Measurements from ENCODE around the gene CCL1. TPM values are rescaled to one million over a fixed set of nuclear protein-coding genes. Genes with fewer than 3 reads are reported as not detected.
A peak's percentile ranks its signal among the peaks of the same experiment; 100 is the strongest.
"Not testable (repeated sequence)": the region's sequence is repeated elsewhere in the genome, so short reads cannot be mapped to it uniquely, and the experiment has no call there.

Gene CCL1
- total RNA-seq, 1 experiment from 2014 or later: not detected

DNA sequence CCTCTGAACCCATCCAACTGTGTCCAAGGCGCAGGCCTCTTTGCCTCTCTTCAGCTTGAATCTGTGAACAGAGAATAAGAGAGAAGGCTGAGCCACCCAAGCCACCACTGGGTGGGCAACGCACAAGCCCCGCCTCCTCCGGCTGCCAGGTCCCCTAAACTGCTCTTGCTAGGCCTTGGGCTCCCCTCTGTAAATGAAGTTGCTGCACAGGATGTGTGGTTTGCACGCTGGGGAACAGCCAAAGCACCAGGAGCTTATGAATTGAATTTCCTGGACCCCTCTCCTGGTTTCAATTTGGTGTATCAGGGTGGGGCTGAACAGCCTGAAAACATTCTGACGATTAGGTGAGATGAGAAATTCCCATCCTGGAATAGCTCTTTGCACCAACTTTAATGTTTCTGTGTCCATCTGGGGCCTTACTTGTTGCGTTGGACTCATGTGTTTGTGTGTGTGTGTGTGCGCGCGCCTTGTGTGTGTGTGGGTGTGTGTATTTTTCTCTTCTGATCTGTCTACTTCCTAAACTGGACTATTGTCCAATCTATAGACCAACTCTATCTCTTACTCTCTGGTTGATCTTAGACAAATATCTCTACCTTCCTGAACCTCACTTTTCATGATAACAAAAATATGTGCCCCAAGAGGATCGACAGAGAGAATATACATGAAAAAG, 2.3 kb downstream of the CCL1 start:
- DNase-seq (ENCODE audit: low read depth): no peak

DNA sequence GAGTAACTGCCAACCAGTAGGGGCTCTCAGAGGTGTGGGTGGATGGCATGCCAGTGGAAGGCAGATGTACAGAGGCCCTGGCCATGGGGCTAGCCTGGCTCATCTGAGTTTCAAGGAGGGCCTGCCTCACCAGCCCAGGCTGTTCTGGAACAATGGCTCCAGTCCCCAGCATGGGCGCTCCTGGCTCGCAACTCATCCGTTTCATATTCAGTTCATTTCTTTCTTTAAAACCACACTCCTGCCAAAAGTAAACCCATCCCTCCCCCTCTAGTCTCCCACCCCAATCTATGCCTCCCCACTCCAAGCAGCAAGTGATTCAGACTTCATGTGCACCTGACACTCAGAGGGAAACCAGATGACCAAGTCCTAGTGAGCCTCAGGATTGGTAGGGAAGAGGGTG, 4.4 kb downstream of the CCL1 start:
- no peak for DNase-seq (ENCODE audit: low read depth)

DNA sequence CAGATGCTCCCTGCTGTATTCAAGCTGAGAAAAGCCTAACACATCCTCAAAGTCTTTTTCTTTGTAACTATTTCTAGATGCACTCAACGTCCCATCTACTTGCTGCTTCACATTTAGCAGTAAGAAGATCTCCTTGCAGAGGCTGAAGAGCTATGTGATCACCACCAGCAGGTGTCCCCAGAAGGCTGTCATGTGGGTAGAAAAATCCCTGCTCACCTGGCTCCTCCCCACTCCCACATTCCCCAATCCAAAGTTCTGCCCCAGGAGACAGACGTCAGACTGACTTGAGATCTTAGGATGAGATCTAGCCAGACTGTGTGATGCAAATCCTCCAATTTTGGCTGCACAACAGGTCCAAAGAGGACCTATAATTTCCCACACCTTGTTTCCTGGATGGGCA, 5.6 kb downstream of the CCL1 start:
- DNase-seq (ENCODE audit: low read depth): peak; percentile 3

DNA sequence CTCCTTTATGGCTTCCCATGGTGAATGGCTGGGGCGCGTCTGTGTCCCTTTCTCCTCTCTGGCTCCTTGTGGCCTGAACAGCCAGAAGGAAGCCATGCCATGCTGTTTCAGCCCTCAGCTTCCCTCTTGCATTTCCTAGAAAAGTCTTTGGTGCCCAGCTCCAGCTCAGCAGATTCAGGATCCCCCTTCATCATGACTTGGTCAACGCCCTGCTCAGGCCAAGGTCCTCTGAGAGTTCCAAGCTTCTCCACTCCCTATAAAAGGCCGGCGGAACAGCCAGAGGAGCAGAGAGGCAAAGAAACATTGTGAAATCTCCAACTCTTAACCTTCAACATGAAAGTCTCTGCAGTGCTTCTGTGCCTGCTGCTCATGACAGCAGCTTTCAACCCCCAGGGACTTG, 6.8 kb downstream of the CCL1 start, which contains the start of gene CCL13:
Gene CCL13 (plus strand): TSS at position 287 of the 400 bp plus-strand sequence. CDS start 47 bp downstream, at position 334.
- no peak for DNase-seq (ENCODE audit: low read depth)

GRCh38 chr17:34354637-34355036, 8.4 kb downstream of the CCL1 start:
- no peak for DNase-seq (ENCODE audit: low read depth)

GRCh38 chr17:34352191-34352590, 10.8 kb downstream of the CCL1 start:
- DNase-seq (ENCODE audit: low read depth): no peak

DNA sequence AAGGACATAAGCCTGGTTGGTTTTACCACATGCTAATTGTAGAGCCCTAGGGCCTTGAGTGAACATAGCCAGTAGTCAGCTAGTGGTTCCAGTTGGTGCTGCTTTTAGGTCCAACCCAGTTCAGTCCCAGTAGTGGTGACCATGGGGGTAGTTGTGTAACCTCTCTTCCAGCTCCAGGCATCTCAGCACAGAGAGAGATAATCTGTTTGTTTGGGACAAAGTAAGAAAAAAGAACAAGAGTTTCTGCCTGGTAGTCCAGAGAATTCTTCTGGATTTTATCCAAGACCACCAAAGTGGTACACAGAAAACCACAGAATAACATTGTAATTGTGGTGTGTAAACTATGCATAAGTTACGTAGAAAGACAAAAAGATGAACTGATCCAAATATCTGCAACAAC, 11.9 kb downstream of the CCL1 start:
- no peak for DNase-seq (ENCODE audit: low read depth)

- no peak for DNase-seq (ENCODE audit: low read depth)
Measured at GRCh38 chr17:34349751-34350150, 13.3 kb downstream of the CCL1 start.

DNA sequence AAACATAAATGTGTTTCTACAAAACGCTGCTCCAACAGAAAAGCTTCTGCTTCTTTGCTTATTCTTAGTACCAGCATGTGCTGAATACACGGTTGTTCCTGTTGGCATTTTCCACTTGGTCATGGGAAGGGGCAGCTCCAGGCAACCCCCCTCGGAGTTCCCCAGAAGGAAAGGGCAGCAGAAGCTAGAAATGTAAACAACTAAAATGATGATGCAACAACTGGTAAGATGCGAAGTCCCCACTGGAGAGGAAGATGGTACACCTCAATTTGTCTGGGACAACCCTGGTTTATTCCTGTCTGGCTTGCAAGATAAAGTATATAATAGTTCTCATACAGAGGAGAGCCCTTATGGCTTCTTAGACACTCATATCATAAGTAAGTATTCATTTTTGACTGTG, 16.0 kb downstream of the CCL1 start:
- no peak for DNase-seq (ENCODE audit: low read depth)

GRCh38 chr17:34341916-34342315, 21.1 kb downstream of the CCL1 start:
- no peak for DNase-seq (ENCODE audit: low read depth)

DNA sequence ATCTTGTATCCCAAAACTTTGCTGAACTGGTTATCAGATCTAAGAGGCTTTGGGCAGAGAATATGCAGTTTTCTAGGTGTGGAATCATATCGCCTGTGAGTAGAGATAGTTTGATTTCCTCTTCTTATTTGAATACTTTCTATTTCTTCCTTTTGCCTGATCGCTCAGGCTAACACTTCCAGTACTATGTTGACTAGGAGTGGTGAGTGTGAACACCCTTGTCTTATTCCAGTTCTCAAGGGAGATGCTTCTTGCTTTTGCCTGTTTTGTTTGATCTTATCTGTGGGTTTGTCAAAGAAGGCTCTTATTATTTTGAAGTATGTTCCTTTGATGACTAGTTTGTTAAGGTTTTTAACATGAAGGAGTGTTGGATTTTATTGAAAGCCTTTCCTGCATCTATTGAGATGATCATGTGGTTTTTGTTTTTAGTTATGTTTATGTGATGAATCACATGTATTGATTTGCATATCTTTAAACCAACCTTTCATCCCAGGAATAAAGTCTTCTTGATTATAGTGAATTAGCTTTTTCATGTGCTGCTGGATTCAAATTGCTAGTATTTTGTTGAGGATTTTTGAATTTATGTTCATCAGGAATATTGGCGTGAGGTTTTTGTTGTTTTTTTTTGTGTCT, 23.8 kb downstream of the CCL1 start:
- no peak for DNase-seq (ENCODE audit: low read depth)

GRCh38 chr17:34337701-34338100, 25.3 kb downstream of the CCL1 start:
- DNase-seq (ENCODE audit: low read depth): no peak

DNA sequence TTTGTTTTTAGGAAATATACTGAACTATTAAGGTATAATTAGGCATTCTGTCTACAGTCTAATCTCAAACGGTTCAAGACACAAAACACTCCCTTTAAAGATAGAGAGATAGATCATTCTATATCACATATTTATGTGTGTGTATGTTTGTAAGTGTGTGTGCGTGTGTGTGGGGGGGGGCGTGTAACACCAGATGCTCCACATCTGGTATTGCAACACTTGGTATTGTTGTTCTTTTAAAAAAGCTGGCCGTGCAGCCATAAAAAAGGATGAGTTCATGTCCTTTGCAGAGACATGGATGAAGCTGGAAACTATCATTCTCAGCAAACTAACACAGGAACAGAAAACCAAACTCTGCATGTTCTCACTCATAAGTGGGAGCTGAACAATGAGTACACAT, 35.5 kb downstream of the CCL1 start:
- DNase-seq (ENCODE audit: low read depth): not testable (repeated sequence)

GRCh38 chr17:34321964-34322363, 41.1 kb downstream of the CCL1 start:
- DNase-seq (ENCODE audit: low read depth): no peak

DNA sequence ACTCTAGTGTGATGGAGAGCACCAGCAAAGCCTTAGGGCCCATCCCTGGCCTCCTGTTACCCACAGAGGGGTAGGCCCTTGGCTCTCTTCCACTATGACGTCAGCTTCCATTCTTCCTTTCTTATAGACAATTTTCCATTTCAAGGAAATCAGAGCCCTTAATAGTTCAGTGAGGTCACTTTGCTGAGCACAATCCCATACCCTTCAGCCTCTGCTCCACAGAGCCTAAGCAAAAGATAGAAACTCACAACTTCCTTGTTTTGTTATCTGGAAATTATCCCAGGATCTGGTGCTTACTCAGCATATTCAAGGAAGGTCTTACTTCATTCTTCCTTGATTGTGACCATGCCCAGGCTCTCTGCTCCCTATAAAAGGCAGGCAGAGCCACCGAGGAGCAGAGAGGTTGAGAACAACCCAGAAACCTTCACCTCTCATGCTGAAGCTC, 44.0 kb downstream of the CCL1 start, which contains the start of gene CCL8:
Gene CCL8 (plus strand): TSS at position 397 of the 445 bp plus-strand sequence. CDS start 67 bp downstream, outside the sequence.
- no peak for DNase-seq (ENCODE audit: low read depth)

GRCh38 chr17:34318474-34318873, 44.6 kb downstream of the CCL1 start:
- DNase-seq (ENCODE audit: low read depth): peak; percentile 10

DNA sequence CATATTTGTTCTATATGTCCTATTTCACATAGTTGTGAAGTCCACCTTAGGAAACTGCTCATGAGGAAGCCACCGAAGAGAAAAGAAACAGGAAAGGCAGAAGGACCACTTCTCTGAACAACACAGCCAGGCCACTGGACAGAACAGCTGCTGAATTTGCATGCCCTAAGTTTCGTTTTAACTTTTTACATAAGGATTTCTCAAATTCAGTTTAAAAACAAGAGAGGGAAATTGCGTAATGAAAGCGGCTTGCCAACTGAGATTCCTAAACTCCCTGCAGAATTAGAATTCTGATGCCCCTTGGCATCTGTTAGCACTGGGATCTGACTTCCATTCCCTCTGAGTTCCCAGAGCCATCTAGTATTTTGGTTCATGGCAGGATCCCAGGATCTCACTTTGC, 48.8 kb downstream of the CCL1 start:
- DNase-seq (ENCODE audit: low read depth): no peak

DNA sequence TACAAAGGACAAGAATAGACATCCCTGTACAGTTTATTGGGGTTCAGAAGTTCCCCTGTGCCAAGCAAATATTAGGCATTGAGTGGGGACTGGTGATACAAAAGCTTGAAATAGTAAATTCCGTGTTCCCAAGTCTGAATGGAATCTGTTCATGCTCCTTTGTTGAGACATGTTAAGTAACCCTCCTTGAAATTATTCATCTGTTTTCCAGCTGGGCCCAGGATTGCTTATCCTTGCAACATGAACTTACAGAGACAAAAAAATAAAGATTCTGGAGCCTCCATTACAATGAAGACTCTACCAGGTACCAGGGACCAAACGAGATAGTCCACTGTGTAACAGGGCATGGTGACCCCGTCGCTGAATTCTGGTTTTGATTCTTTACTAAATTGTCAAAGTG, 49.9 kb downstream of the CCL1 start:
- no peak for DNase-seq (ENCODE audit: low read depth)

DNA sequence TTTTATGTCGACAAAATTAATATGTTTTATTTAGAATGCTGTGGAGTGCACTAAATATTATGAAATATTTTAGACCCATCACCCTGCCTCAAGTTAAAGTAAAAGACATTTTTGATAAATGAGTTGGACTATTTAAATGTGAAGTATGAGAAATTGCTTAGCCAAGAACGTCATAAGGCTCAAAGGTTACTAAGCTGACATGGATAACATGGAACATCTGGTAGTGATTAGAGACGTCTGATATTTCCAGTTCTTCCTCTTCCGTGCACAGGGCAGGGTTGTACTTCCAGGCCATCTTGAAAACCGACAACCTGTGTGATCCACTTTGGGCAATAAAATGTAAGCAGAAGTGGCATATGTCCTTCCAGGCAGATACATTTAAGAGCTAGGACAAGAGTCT, 51.0 kb downstream of the CCL1 start:
- DNase-seq (ENCODE audit: low read depth): no peak

DNA sequence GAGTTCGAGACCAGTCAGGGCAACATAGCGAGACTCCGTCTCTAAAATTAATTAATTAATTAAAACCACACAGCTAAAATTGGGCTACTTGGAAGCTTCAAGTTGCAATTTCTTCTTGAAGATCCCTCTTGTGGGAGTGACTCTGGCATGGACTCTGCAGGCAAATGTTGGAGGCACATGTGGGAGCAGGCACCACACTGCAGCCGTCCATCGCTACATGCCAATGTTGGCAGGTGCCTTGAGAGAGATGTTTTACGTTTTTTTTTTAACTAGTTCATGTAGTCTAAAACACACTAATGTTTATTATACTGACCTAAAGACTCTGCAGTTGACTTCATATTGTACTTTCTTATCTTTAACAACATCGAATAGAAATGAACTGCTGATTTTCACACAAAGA, 51.7 kb downstream of the CCL1 start:
- no peak for DNase-seq (ENCODE audit: low read depth)
